ENCODE measurements around the gene GLI3.
A peak's percentile ranks its signal among the peaks of the same experiment; 100 is the strongest.

GLI3 gene

DNA sequence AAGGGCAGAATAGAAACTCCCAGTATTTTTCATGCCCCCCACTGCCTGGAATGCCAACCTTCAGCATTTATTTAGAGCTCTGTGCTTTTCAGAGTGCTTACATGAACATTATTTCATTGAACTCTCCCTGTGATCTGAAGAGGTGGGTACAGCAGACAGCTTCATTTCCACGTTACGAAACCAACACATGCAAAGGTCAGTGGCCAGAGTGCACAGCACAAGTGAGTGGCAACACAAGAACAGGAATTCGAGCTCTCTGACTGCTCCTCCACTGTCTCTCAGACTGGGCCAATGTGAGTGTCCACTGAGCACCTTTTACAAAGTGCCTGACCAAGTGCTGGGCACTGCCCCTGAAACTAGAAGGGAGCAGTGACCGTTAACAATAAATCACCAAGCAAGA lies 162.9 kb downstream of the GLI3 start:
- no peaks in the 10 kb centered on the region for H3K9me3 ChIP-seq
- peaks cover 19% of the 10 kb centered on the region for H3K4me1 ChIP-seq
- H3K4me3 ChIP-seq = no peak overlapping the region
- no peaks in the 10 kb centered on the region for H3K27me3 ChIP-seq (ENCODE audit: low read depth)
- H3K36me3 ChIP-seq (replicated peaks) = no peaks in the 10 kb centered on the region; the same call in 1 of the 2 replicates
- in situ Hi-C loops (cut with MboI; ENCODE audit: low sequenced_read_pairs) = no loop called here
- DNase-seq (ENCODE audit: low spot score in 2 of 2) = no peak

DNA sequence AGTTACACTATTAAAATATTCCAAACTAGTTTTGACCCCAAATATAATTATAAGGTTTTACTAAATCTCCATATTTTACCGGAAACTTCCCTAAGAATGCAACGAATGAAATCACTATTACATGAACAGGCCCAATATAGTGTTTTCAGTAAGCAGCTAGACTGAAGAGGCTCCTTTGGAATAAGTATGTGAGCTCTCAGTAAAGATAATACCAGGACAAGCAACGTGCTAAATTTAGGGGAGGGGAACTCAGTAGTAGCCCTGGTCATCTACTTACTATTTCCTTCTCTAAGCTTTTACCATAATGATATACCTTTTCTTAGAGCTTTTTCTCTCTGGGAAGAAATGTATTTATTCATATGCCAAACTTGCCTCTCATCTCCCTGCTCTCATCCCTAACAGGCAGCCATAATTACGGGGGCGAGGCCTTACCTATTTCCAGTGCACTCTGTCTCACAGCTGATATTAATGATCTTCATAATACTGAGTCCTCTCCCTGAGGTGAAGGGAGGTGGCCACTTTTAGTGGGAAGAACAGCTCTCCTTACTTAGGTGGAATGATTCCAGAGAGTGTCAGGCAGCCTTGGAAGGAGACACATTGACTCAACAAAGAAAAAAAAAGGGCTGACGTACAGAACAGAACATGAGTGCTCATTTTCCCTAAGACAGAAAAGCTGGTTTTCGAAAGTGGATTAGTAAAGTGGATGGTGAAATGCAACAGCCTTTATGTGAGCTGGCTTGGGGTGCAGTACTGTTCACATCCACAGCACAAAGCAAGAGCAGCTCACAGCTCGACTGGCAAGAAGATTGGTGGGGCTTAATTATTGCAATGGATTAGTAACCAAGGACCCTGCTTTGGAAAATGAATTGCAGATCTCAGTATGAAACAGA lies 165.4 kb downstream of the GLI3 start:
- peak in 1 of 2 experiments; percentile 12 for DNase-seq (ENCODE audit: low spot score in 2 of 2)
- no peaks in the 10 kb centered on the region for H3K9me3 ChIP-seq
- in situ Hi-C loops (cut with MboI; ENCODE audit: low sequenced_read_pairs) = no loop called here
- H3K36me3 ChIP-seq (replicated peaks) = no peaks in the 10 kb centered on the region; the same call in 1 of the 2 replicates
- H3K27me3 ChIP-seq (ENCODE audit: low read depth) = no peaks in the 10 kb centered on the region
- H3K4me1 ChIP-seq = peaks cover 38% of the 10 kb centered on the region
- no peak overlapping the region for H3K4me3 ChIP-seq

DNA sequence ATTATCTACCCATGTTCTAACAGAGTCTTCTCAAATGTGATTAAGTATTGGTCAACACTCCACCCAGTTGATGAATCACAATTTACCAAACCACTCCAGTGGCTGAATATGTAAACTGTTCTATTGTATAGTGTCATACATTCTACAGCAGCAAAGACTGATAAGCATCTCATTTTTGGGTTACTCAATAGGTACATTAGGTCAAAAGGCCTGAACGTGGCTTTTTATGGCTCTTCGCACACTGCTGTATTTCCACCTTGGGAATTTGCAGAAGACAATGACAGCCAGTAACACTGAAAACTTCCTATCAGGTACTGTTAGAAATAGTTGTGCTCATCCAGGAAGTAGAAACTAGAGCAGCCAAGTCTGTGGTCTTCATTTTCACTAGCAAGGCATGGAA lies 166.9 kb downstream of the GLI3 start:
- H3K4me1 ChIP-seq = peaks cover 50% of the 10 kb centered on the region

DNA sequence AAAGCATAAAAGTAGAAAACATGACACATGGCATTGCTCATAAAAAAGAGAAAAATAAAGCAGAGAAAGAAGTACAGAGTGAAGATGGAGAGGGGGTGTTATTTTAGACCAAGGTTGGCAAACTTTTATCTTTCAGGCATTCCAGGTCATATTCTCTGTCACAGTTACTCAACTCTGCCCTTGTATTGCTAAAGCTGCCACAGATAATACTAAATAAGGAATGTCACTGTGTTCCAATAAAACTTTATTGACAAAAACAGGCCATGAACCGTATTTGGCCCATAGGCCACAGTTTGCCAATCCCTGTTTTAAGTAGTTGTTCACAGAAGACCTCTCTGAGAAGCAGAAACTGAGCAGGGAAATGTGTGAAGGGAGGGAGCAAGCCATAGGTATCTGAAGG lies 167.4 kb downstream of the GLI3 start:
- no peak for DNase-seq (ENCODE audit: low spot score in 2 of 2)
- H3K4me3 ChIP-seq = no peak overlapping the region
- no peaks in the 10 kb centered on the region for H3K27me3 ChIP-seq (ENCODE audit: low read depth)
- in situ Hi-C loops (cut with MboI; ENCODE audit: low sequenced_read_pairs) = no loop called here
- H3K4me1 ChIP-seq = peaks cover 50% of the 10 kb centered on the region
- H3K36me3 ChIP-seq (replicated peaks) = no peaks in the 10 kb centered on the region; the same call in 1 of the 2 replicates
- H3K9me3 ChIP-seq = no peaks in the 10 kb centered on the region

More for the DNA sequence above, 166.9 kb downstream of the GLI3 start:
- no peaks in the 10 kb centered on the region for H3K9me3 ChIP-seq
- in situ Hi-C loops (cut with MboI; ENCODE audit: low sequenced_read_pairs) = no loop called here
- peak in 1 of 2 experiments; percentile 43 for DNase-seq (ENCODE audit: low spot score in 2 of 2)
- H3K4me3 ChIP-seq = no peak overlapping the region
- no peaks in the 10 kb centered on the region; the same call in 1 of the 2 replicates for H3K36me3 ChIP-seq (replicated peaks)
- H3K27me3 ChIP-seq (ENCODE audit: low read depth) = no peaks in the 10 kb centered on the region

DNA sequence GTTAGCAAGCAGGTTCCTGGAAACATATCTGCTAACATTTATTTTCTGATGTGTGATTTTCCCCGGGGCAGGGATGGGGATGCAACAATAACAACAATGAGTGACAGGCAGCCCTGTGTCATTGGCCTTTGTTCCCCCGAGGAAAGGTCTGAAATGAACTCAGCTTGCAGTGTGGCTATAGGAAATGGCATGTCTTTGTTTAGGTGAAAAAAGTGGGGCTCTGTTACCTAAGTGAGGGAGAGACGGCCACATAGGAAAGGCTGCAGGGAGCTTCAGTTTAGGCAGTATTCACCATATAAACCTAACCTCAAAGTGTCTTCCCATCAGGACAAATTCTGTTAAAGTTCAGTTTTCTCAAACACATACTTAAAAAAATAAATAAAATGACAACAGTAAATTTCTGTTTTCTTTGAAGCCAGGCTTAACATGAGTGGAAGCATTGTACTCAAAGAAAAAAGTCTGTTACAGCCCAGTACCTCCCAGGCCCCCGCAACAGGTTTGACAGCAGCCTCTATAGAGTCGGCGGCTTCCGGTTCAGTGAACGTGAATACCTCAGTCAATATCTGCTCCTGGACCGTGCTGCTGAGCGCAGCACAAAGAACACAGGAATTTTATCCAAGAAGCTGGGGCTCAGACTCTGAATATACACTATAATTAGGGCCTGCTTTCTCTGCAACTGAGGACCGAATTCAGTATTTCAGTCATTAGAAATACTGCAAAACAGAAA lies 168.3 kb downstream of the GLI3 start:
- peak; percentile 21 to 47 for DNase-seq (ENCODE audit: low spot score in 2 of 2)
- no peaks in the 10 kb centered on the region for H3K9me3 ChIP-seq
- in situ Hi-C loops (cut with MboI; ENCODE audit: low sequenced_read_pairs) = no loop called here
- H3K4me1 ChIP-seq = peaks cover 50% of the 10 kb centered on the region
- H3K27me3 ChIP-seq (ENCODE audit: low read depth) = no peaks in the 10 kb centered on the region
- no peaks in the 10 kb centered on the region for H3K36me3 ChIP-seq (replicated peaks)
- H3K4me3 ChIP-seq = no peak overlapping the region

DNA sequence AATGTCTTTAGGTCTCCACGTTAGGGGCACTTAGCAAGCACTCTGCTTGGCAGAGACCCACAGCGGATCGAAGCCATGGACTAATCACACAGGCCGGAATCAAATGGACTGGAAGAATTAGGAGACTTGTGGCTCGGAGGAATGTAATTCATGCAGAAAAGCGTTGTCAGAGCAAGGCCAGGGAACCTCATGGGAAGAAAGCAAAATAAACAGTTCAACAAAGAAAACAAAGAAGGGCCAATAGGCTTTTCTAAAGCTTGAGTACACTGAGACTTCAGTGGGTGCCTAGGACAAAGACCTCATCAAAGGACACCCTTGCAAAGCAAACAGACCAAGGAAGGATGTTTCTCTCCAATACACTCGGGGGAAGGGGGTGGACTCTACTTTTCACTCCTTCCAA lies 171.1 kb downstream of the GLI3 start:
- Histone ChIP-seq H3K4me1 (peaks cover 47% of the 10 kb centered on the region), H3K4me3 (no peak overlapping the region), H3K27me3 (ENCODE audit: low read depth) (no peaks in the 10 kb centered on the region), H3K36me3 (replicated peaks) (no peaks in the 10 kb centered on the region), H3K9me3 (no peaks in the 10 kb centered on the region)
- DNase-seq (ENCODE audit: low spot score in 2 of 2) = peak; percentile 70 to 91
- in situ Hi-C loops (cut with MboI; ENCODE audit: low sequenced_read_pairs) = no loop called here

DNA sequence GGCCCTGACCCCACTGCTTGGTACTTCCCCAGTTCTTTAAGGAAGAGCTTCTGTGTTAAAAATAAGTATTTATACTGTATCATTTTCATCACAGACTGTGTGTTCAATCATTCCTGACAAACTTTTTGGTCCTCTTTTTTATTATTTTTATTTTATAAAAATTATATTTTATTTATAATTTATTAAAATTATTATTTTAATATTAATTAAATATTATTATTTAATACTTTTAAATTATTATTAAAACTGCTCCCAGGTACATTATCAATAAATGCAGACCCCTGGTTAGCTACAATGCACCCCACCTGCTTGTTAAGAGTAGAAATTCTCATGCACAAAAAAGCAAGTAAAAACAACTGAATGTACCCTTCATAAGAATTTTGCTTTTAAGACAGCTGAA lies 172.0 kb downstream of the GLI3 start:
- in situ Hi-C loops (cut with MboI; ENCODE audit: low sequenced_read_pairs) = no loop called here
- Histone ChIP-seq H3K36me3 (replicated peaks) (no peaks in the 10 kb centered on the region), H3K9me3 (no peaks in the 10 kb centered on the region), H3K27me3 (ENCODE audit: low read depth) (no peaks in the 10 kb centered on the region), H3K4me3 (no peak overlapping the region), H3K4me1 (peaks cover 41% of the 10 kb centered on the region)
- DNase-seq (ENCODE audit: low spot score in 2 of 2) = no peak

DNA sequence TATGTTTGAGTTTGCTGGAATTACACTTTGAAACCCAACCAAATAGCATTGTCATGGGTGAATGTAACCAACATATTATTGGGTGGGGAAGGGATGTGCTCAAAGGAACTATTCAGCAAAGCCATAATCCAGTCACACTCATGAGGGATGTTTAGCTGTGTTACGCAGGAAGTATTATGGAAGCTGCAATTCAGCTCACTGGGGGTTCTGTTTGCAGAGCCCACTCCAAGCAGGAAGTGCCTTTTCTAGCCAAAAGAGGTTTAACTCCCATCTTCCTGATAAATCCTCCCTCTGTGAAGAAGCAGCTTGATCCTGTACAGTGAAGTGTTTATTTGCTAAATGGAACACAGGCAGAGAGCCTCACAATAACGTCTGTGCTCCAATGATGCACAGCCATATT lies 172.5 kb downstream of the GLI3 start:
- Histone ChIP-seq H3K4me3 (no peak overlapping the region), H3K4me1 (peaks cover 36% of the 10 kb centered on the region), H3K27me3 (ENCODE audit: low read depth) (no peaks in the 10 kb centered on the region), H3K9me3 (no peaks in the 10 kb centered on the region), H3K36me3 (replicated peaks) (no peaks in the 10 kb centered on the region)
- DNase-seq (ENCODE audit: low spot score in 2 of 2) = no peak
- in situ Hi-C loops (cut with MboI; ENCODE audit: low sequenced_read_pairs) = no loop called here

DNA sequence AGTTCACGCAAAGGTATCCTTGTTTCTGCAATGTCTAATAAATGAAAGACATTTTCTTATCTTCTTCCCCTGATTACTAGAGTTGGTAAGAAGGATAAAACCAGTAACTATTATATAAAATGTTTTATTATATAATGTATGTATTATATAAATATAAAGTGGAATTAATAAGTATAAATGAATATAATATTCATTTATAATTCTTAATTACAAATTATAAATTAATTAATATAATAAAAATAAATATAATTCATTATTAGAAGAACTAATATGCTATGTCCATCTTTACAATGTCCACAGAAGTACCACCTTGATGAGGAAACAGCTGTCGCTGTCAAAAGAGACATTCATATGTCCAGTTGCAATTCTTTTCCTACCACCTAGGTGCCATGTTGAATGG lies 177.7 kb downstream of the GLI3 start:
- H3K36me3 ChIP-seq (replicated peaks) = no peaks in the 10 kb centered on the region
- H3K4me1 ChIP-seq = no peaks in the 10 kb centered on the region
- no peak overlapping the region for H3K4me3 ChIP-seq
- no peak for DNase-seq (ENCODE audit: low spot score in 2 of 2)
- no peaks in the 10 kb centered on the region for H3K27me3 ChIP-seq (ENCODE audit: low read depth)
- in situ Hi-C loops (cut with MboI; ENCODE audit: low sequenced_read_pairs) = no loop called here
- H3K9me3 ChIP-seq = no peaks in the 10 kb centered on the region

DNA sequence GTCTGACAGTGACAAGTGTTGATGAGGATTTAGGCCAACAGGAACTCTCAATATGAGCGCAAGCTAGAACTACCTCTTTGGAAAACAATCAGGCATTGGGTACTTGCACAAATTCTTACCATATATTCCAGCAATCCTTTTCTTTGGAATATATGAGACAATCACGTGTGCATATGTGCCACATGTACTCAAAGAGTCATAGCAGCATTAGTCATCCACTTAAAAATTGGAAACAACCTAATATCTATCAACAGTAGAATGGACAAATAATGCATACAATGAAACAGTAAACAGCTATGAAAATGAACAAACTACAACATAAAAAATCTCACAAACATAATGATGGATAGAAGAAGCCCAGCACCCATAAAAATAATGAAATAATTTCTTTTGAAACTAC lies 179.7 kb downstream of the GLI3 start:
- in situ Hi-C loops (cut with MboI; ENCODE audit: low sequenced_read_pairs) = no loop called here
- Histone ChIP-seq H3K4me1 (no peaks in the 10 kb centered on the region), H3K9me3 (no peaks in the 10 kb centered on the region), H3K27me3 (ENCODE audit: low read depth) (no peaks in the 10 kb centered on the region), H3K4me3 (no peak overlapping the region), H3K36me3 (replicated peaks) (no peaks in the 10 kb centered on the region)
- no peak for DNase-seq (ENCODE audit: low spot score in 2 of 2)

DNA sequence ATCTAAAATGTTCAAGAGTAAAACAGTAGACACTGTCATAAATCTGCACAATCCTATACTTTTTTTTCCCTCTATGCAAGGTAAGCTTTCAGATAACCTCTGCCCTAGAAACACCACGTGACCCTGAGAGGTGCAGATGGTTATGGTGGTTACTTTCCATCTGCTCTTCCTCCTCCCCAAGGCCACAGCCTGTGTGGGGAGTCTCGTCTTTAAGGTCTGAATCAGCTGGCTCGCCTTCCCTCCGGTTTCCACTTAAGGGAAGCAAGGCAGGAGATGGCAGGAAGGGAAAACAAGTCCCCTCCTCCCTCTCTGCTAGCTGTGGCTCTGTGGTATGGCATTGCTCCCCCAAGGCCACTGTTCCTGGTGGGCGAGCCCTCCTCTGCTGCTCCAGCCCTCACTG lies 181.8 kb downstream of the GLI3 start:
- in situ Hi-C loops (cut with MboI; ENCODE audit: low sequenced_read_pairs) = no loop called here

DNA sequence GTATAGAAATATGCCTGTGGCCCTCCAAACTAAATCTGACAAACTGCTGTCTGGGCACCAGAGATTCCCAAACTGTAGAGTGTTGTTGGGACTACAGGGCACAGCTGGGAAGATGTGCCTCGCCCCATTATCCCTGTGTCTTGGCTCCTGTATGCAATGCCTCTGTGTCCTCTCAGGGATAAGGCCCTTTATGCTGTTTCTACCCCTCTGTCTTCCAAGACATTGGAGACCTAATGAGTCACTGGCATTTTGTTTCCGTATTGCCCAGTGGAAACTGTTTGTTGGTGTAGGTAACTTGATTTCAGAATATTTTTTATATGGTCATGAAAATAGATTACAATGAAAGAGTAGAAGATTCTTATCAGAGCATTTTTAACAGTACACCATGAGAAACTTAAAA lies 183.2 kb downstream of the GLI3 start:
- DNase-seq (ENCODE audit: low spot score in 2 of 2) = no peak
- Histone ChIP-seq H3K4me1 (no peaks in the 10 kb centered on the region), H3K36me3 (replicated peaks) (no peaks in the 10 kb centered on the region), H3K9me3 (no peaks in the 10 kb centered on the region), H3K27me3 (ENCODE audit: low read depth) (no peaks in the 10 kb centered on the region), H3K4me3 (no peak overlapping the region)
- in situ Hi-C loops (cut with MboI; ENCODE audit: low sequenced_read_pairs) = no loop called here

More for the DNA sequence above, 181.8 kb downstream of the GLI3 start:
- no peaks in the 10 kb centered on the region for H3K4me1 ChIP-seq
- H3K4me3 ChIP-seq = no peak overlapping the region
- no peak for DNase-seq (ENCODE audit: low spot score in 2 of 2)
- H3K9me3 ChIP-seq = no peaks in the 10 kb centered on the region
- H3K27me3 ChIP-seq (ENCODE audit: low read depth) = no peaks in the 10 kb centered on the region
- no peaks in the 10 kb centered on the region for H3K36me3 ChIP-seq (replicated peaks)

DNA sequence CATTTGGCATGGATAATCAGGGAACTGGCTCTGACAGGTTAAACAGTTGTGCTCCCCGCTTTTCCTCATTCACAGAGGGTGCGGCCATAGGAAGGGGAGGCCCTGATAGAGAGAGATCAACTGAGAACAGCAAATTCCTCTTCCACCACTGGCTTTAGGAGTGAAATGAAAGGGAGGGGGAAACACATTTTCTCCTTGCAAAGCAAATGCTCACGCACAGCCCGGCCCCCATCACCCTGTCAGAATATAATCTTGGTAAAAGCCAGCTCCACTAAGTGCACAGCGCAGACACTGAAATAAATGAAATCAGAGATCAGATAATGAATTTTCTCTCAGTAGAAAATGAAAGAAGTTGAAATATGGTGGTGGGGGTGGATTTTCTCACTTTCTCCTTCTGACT lies 187.2 kb downstream of the GLI3 start:
- H3K27me3 ChIP-seq (ENCODE audit: low read depth) = no peaks in the 10 kb centered on the region
- no peaks in the 10 kb centered on the region for H3K9me3 ChIP-seq
- H3K4me3 ChIP-seq = no peak overlapping the region
- DNase-seq (ENCODE audit: low spot score in 2 of 2) = no peak
- H3K36me3 ChIP-seq (replicated peaks) = no peaks in the 10 kb centered on the region; the same call in 1 of the 2 replicates
- no peaks in the 10 kb centered on the region for H3K4me1 ChIP-seq
- in situ Hi-C loops (cut with MboI; ENCODE audit: low sequenced_read_pairs) = no loop called here

DNA sequence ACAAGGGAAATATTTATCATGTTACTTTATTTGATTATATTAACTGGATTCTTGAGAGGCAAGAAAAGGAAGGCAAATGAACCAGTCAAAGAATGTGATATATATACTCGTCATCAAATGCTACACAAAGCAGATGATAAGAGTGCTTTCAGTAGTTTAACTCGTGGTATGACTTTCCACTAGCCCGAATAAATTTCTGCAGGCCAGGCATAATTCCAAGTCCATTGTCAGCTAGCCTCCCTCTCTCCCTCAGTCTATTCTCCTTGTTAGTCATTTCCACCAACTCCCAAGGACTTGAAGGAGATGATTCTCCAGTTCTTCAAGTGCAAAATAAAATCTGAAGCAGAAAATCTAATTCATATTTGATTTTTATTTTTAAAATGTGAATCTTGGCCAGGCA lies 190.5 kb downstream of the GLI3 start:
- in situ Hi-C loops (cut with MboI; ENCODE audit: low sequenced_read_pairs) = no loop called here
- DNase-seq (ENCODE audit: low spot score in 2 of 2) = no peak
- Histone ChIP-seq H3K4me1 (peaks cover 4% of the 10 kb centered on the region; the same call in 1 of the 2 replicates), H3K27me3 (ENCODE audit: low read depth) (no peaks in the 10 kb centered on the region), H3K36me3 (replicated peaks) (peaks cover 5% of the 10 kb centered on the region), H3K9me3 (no peaks in the 10 kb centered on the region), H3K4me3 (no peak overlapping the region)

Data from HAP-1 (cell line).